Left lung (tissue), 10 donors: ENCODE results near the gene SLC28A3. TPM values are rescaled to one million over a fixed set of nuclear protein-coding genes. Genes with fewer than 3 reads are reported as not detected.

Source experiments
- ATAC-seq: fragments of 200-7000 bp; cut with Tn5 transposase; one replicate; pipeline ENCODE4 v1.9.1; 2020; ENCODE audit warnings: moderate library complexity
- DNase-seq, 4 donors: peaks; one replicate each; pipeline ENCODE4 v3.0.0-alpha.2; 2013 to 2020
- H3K27ac ChIP-seq, 2 donors: fragments of 200-600 bp; sonication (generic) in 1 of 2; one replicate each; pipeline versions ENCODE4 v1.5.0 to v1.8.0; 2020 to 2021
- H3K27me3 ChIP-seq, 2 donors: fragments of 200-600 bp; sonication (generic) in 1 of 2; one replicate each; pipeline versions ENCODE4 v1.5.0 to v1.8.0; 2020 to 2021
- H3K36me3 ChIP-seq, 2 donors: fragments of 200-600 bp; sonication (generic) in 1 of 2; one replicate each; pipeline versions ENCODE4 v1.5.0 to v1.8.0; 2020 to 2021
- H3K4me1 ChIP-seq, 2 donors: fragments of 200-600 bp; one replicate each; pipeline ENCODE4 v1.8.0; 2021
- H3K4me3 ChIP-seq, 2 donors: fragments of 200-600 bp; sonication (generic) in 1 of 2; one replicate each; pipeline versions ENCODE4 v1.5.0 to v1.8.0; 2020 to 2021; ENCODE audit warnings: mild to moderate bottlenecking in 1 of 2
- H3K9me3 ChIP-seq, 2 donors: fragments of 200-600 bp; sonication (generic) in 1 of 2; one replicate each; pipeline versions ENCODE4 v1.5.0 to v1.8.0; 2020 to 2021
- CTCF ChIP-seq, 2 donors: fragments of 200-600 bp; sonication (generic) in 1 of 2; IDR thresholded peaks; one replicate each; pipeline versions ENCODE4 v1.5.0 to v1.8.0; 2021; ENCODE audit warnings: antibody characterized with exemption in 2 of 2
- intact Hi-C, 2 donors: fragments of 100-400 bp; cut with DNase I; formaldehyde crosslinking; loops; one replicate each; pipeline versions ENCODE4 v1.11.2 to v1.14.2; 2022
- polyA plus RNA-seq, 6 donors: library from polyadenylated mRNA; unstranded; fragments of 120-200 nt; gene quantifications; one replicate each; pipeline ENCODE4 v1.2.1, GENCODE V29; 2013; ENCODE audit not compliant: insufficient read length in 6 of 6
- total RNA-seq, 2 donors: library from RNA; stranded (reverse); fragmentation: NEBNext Ultra II Directional; extraction: Animal tissue kit (Norgen Biotek cat#: 25700); gene quantifications; one replicate each; pipeline ENCODE4 v1.2.1, GENCODE V29; 2021
- donor health status: DM: no; HTN: yes; CAD: no.
- donor health status: DM: no; HTN: no; CAD: no.

SLC28A3 gene
- total and polyA plus RNA-seq, 8 donors, result 0.23 to 1.5 (median 0.30) TPM

- no peak for DNase-seq
- TF ChIP-seq CTCF (IDR thresholded peaks at IDR 0.05), result no peak
- H3K27me3 ChIP-seq, result peaks cover 3 to 4% of the 10 kb centered on the region in 2 donors
- no peak overlapping the region for H3K4me3 ChIP-seq
- peak; percentile 24 for ATAC-seq
- H3K36me3 ChIP-seq, result no peaks in the 10 kb centered on the region
- no peaks in the 10 kb centered on the region for H3K4me1 ChIP-seq
- no peaks in the 10 kb centered on the region for H3K9me3 ChIP-seq
- H3K27ac ChIP-seq, result no peak overlapping the region
- intact Hi-C loops, result no loop called here
Observed at GRCh38 chr9:84278130-84278529, 62.4 kb downstream of the SLC28A3 start.

- H3K27me3 ChIP-seq, result peaks cover 3 to 8% of the 10 kb centered on the region in 2 donors
- ATAC-seq (peak; percentile 97), DNase-seq (peak in 1 of 4 donors; percentile 36)
- TF ChIP-seq CTCF (IDR thresholded peaks at IDR 0.05), result no peak
- no peak overlapping the region for H3K4me3 ChIP-seq
- no peaks in the 10 kb centered on the region for H3K4me1 ChIP-seq
- H3K9me3 ChIP-seq, result no peaks in the 10 kb centered on the region
- H3K27ac ChIP-seq, result no peak overlapping the region
- H3K36me3 ChIP-seq, result no peaks in the 10 kb centered on the region
- intact Hi-C loops, result no loop called here
Observed at GRCh38 chr9:84277646-84278045, 62.9 kb downstream of the SLC28A3 start.

DNA sequence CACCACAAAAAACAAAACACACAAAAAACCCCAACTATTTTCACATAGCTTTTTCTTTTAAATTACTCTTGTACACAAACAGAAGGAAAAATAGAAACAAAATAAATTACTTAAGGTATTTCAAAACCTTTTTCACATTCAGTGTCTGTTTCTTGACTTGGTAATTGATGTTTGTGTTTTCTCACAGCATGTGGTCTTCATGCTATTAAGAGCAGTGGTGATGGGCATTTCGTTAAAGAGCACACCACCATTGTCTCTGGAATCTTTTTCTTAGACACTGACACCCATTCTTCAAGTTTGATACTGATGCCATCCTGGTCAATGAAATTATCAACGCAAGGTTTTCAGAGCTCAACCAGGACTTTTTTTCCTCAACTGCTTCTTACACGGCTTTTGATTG lies 63.8 kb downstream of the SLC28A3 start:
- Histone ChIP-seq H3K9me3 (no peaks in the 10 kb centered on the region), H3K4me3 (no peak overlapping the region), H3K36me3 (no peaks in the 10 kb centered on the region), H3K27ac (no peak overlapping the region), H3K27me3 (peaks cover 3 to 17% of the 10 kb centered on the region in 2 donors), H3K4me1 (no peaks in the 10 kb centered on the region)
- no peak for TF ChIP-seq CTCF (IDR thresholded peaks at IDR 0.05)
- intact Hi-C loops, result no loop called here
- ATAC-seq (no peak), DNase-seq (no peak)

DNA sequence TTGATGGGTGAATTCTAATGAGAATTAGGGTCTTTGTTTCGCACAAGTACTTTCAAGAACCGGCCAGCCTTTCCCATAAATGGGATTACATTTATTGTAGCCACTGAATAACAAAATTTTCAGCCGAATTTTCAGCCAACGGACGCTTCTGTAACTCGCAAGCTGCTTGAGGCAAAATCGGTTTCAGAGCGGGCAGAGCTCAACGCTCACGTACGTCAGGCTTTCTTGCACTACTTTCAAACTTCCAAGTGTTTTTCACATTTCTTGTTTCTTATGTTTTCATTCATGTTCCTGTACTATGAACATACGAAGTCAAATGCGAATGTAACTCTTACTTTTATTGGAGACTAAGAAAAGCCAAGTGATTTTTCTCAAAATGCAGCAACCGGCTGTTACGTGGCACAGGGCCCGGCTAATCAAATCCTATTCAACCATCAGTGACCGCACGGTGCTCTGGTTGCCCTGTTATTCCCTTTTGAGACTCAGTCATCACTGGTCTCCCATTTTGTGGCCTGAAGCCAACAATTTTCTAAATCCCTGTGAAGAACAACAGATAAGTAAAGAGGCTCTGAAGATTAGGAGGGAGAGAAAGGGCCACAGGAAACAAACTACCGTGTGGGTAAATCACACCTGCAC lies 68.5 kb downstream of the SLC28A3 start:
- no peak overlapping the region for H3K27ac ChIP-seq
- DNase-seq (peak in 1 of 4 donors; percentile 16), ATAC-seq (no peak)
- H3K36me3 ChIP-seq, result no peaks in the 10 kb centered on the region
- H3K9me3 ChIP-seq, result no peaks in the 10 kb centered on the region
- TF ChIP-seq CTCF (IDR thresholded peaks at IDR 0.05), result no peak
- peaks cover 0 to 8% of the 10 kb centered on the region in 2 donors for H3K4me1 ChIP-seq
- peaks cover 3 to 26% of the 10 kb centered on the region in 2 donors for H3K27me3 ChIP-seq
- H3K4me3 ChIP-seq, result no peak overlapping the region
- intact Hi-C loops, result no loop called here

GRCh38 chr9:84271531-84271900 lies 69.0 kb downstream of the SLC28A3 start:
- Histone ChIP-seq H3K4me3 (no peak overlapping the region), H3K27me3 (peaks cover 3 to 26% of the 10 kb centered on the region in 2 donors), H3K27ac (no peak overlapping the region), H3K9me3 (no peaks in the 10 kb centered on the region), H3K4me1 (peaks cover 0 to 8% of the 10 kb centered on the region in 2 donors), H3K36me3 (no peaks in the 10 kb centered on the region)
- ATAC-seq (peak; percentile 53), DNase-seq (peak in 3 of 4 donors; percentile 45 to 90 (median 77))
- TF ChIP-seq CTCF (IDR thresholded peaks at IDR 0.05), result no peak
- intact Hi-C loops, result no loop called here
